ENCODE data around the gene DRG2. TPM values are rescaled to one million over a fixed set of nuclear protein-coding genes. Genes with fewer than 3 reads are reported as not detected.

DRG2 gene, protein sequence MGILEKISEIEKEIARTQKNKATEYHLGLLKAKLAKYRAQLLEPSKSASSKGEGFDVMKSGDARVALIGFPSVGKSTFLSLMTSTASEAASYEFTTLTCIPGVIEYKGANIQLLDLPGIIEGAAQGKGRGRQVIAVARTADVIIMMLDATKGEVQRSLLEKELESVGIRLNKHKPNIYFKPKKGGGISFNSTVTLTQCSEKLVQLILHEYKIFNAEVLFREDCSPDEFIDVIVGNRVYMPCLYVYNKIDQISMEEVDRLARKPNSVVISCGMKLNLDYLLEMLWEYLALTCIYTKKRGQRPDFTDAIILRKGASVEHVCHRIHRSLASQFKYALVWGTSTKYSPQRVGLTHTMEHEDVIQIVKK
- total RNA-seq (2014; rRNA removed; shearing (Covaris generic)), result 43.7 and 46.0 TPM in 2 replicates

DNA sequence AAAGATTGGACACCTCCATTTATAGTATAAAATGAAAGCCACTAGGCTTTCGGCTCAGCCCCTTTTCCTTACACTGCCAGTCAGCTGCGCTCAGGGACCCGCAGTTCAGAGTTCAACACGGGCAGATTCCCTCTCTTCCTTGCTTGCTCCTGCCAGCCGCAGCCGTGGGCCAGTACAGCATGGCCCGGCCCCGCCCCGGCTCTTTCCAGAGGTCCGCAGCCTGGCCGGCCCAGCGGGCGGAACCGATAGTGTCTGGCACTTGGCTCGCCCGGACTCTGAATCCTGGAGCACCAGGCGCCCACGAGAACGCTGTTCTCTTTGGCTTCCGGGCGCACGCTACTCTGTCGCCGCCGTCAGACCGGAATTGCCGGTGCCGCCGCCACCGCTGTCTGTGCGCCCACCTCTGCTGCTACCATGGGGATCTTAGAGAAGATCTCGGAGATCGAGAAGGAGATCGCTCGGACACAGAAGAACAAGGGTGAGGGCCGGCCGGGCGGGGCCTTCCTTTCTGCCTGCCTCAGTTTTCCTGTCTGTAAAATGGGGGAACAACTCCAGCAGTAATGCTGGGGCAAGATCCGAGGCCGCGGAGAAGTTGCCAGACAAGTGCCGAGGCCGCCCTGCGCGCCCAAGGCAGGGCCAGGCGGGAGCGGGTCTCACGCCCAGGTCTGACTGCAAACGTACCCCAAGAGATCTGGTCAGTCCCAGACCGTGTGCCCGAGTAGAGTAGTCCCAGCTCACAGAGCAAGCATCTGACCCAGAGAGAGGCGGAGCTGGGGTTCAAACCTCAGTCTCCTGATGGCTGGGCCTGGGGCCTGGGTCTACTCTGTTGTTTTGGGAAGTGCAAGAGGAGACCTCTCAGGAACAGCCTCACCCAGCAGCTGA lies at the start of gene DRG2:
TSS of gene DRG2 (plus strand) at position 339 of the 882 bp plus-strand sequence. CDS start at position 415, 76 bp downstream.
- DNase-seq (ENCODE audit: low spot score), result peak; percentile 87

DNA sequence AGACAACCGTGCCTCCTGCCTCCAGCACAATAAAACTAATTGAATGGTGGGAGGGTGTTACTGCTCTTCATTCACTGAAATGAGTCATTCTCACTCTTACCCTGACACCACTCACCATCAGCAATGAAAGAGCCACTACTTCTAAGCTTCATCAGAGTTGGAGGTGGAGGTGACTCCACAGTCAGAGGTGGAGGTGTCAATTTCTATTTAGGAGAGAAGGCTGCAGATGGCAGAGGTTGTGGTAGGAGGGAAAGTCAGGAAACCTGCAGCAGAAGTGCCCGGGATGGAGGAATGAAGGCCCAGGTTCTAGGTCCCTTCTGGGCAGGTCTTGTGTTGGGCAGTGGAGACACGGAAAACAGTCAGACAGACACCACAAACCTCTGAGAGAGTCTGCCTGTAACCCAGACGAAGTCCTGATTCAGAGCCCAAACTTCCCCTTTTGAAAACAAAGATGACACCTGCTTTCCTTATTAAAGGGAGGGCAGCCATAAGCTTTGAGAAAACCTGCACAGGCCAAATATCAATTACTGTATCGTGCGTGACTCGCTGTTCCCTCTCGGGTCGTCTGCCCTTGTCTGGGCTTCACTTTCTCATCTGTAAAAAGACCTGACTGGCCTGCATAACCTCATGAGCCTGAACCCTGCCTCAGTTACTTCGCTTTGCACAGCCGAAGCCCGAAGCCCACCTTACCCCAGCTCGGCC lies 49.4 kb upstream of the DRG2 start:
- peak; percentile 9 for DNase-seq (ENCODE audit: low spot score)

DNA sequence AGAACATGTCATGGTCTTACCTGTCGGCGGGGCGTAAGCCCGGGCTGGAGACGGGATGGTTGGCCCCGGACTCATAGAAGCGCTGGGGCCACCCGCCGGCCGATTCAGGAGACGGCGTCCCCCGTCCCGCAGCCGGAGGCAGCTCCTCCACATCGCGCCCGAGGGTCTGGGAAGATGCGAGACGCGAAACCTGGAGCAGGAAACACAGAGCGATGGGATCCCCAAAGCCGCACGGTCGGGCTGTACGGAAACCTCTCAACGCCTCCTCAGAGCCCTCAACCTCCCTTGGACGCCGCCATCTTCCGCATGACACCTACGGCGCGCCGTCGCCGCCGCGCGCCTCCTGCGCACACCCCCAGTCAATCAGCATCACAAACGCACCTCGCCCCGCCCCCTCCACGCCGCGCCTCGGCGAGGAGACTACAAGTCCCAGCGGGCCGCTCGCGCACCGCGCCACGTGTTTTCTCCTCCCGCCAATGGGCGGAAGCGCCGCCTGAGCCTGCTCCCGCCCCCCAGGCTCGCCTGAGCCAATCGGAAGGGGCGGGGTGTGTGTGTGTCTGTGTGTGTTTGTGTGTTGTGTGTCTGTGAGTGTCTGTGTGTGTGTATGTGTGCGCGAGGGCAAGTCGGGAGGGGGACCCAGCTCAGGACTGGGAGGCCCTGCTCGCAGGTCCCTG lies 48.8 kb upstream of the DRG2 start, which contains the start of the genes ATPAF2 and GID4:
TSS of gene ATPAF2 (minus strand) at position 308 of the 674 bp plus-strand sequence. CDS start at position 153, 155 bp downstream.
TSS of gene GID4 (plus strand) at position 548 of the 674 bp plus-strand sequence. CDS start at position 605, 57 bp downstream.
- DNase-seq (ENCODE audit: low spot score), result peak; percentile 96

DNA sequence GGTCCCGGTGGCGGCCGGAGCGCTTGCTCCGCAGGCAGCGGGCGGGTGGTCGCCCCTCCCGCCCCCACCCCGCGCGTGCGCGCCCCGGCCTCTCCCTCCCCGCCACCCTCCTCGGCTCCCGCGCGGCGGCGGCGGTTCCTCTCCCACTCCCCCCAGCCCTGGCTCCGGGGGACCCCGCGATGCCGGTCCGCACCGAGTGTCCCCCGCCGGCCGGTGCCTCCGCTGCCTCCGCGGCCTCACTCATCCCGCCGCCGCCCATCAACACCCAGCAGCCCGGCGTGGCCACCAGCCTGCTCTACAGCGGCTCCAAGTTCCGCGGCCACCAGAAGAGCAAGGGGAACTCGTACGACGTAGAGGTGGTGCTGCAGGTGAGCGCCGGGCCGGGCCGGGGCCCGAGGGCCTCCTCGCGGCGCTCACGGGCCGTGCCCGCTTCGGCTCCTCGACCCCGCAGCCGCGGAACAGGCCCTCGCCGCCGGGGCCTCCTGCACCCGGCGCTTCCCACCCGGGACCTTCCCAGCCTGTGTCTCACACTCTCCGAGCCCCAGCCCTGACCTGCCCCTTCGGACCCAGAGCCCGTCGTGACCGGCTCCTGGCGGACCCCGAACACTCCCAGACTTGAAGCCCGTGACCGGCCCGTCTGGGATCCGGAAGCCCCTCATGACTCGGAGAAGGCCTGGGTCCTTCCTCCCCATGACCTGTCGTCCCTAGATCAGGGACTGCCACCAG lies 48.0 kb upstream of the DRG2 start:
- peak; percentile 29 for DNase-seq (ENCODE audit: low spot score)

DNA sequence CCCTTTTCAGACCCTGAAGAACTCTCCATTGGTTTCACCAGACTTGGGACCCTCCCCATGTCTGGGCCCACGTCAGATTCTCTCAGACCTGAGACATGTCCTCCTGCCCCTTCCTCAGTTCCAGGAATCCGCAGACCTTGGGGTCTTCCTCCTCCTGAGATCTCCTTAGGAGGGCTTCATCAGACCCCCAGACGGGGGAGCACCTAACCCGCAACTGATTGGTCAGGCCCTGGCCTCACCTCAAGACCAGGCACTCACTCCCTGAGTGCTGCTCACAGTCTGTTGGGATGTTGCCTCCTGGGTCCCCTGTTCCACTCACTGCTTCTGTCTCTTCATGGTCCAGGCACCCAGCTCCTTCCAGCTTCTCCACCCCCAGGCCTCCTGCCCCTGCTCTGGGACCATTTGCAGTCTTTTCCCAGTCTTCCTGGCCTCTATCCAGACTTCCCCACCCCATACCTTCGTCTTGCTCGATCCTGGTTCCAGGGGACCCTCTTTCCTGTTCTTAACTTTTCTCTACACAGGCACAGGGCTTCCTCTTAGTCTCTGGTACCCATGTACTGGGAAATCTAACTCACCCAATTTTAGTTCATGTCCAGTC lies 47.4 kb upstream of the DRG2 start:
- no peak for DNase-seq (ENCODE audit: low spot score)

DNA sequence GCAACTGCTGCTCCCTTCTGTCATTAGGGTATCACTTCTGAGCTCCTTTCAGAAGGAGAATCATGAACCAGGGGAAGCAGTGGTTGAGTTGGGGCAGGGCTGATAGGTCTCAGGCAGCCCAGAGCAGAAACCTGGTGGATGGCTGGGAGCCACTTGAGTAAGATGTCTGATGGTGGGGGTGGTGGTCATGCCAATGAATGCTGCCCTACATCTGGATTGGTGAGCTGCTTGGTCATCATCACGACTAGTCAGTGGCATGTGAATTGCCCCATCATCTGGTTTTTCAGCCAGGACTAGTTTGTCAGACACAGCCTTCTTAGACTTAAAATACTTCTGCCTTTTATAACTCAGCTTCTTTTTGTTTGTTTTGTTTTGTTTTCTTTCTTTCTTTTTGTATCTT lies 46.0 kb upstream of the DRG2 start:
- DNase-seq (ENCODE audit: low spot score), result no peak

DNA sequence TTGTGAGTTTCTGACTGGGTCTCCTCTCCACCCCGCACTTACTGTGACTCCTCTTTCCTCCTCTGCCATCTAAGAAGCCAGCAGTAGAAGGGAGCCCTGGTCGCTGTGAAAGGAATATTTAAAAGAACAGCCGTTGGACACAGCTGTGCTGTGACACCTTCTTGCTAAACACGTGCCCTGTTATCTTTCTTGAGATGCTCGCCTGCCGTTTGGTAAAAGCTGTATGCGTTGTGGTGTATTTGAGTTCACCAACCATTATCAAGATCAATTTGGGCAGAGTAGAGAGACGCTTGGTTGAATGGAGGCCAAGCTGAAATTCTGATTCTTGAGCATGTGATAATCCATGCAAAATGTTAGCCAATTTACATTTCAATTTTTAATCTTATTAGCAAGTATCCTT lies 44.8 kb upstream of the DRG2 start:
- no peak for DNase-seq (ENCODE audit: low spot score)

DNA sequence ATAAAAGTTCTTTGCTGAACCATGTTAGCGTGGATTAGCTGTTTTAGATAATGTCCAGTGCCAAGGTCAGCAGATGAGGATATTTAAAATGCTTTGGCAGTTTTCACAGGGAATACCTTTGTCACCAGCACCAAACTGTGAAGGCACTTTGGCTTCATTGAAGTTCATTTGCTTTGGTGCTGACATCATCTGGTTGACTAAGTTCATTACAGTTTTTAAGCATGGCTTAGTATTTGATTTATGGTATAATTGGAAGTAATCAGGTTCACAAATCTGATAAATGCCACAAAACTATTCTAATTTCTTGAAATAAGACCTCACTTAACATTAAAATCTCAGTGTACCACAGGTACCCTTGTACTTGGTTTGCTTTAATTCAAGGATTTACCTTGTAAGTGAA lies 44.3 kb upstream of the DRG2 start:
- peak; percentile 26 for DNase-seq (ENCODE audit: low spot score)

DNA sequence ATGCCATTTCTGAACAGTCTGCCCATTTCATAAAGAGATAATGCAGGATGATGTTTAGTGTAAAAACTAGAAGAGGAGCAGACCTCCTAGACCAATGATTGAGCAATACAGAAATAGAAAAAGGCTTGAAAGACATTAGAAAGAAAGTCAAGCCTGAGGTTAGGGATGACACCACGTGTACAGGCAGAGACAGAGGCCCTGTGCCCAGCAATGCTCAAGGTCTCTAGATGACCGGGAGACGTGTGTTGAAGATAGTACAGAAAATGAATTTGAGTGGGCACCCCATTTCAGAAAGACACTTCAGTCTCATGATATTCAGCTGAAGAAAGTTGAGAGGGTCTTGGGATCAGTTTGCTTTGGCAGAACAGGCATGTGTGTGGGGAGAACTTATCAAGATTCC lies 43.1 kb upstream of the DRG2 start:
- DNase-seq (ENCODE audit: low spot score), result no peak

DNA sequence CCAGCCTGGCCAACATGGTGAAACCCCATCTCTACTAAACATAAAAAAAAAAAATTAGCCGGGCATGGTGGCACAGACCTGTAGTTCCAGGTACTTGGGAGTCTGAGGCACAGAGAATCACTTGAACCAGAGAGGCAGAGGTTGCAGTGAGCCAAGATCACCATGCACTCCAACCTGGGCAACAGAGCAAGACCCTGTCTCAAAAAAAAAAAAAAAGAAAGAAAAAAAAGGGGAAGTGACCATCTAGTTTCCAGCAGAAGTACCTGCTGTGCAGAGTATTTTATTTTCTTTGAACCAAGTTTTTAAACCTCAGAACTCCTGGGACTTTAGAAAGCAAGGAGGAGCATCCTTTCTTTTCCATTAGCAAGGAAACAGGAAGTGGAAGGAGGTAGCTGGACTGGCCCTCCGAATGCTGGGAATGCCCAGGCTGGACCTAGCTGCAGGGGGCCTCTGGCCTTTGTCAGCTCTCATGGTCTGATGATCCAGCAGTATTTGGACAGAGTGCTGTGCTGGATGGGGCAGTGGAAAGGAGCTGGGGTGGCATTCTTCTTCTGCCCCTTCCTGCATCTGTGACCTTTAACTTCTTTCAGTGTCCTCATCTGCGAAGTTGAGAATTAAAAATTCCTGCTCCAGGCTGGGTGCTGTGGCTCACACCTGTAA lies 41.9 kb upstream of the DRG2 start:
- DNase-seq (ENCODE audit: low spot score), result no peak

DNA sequence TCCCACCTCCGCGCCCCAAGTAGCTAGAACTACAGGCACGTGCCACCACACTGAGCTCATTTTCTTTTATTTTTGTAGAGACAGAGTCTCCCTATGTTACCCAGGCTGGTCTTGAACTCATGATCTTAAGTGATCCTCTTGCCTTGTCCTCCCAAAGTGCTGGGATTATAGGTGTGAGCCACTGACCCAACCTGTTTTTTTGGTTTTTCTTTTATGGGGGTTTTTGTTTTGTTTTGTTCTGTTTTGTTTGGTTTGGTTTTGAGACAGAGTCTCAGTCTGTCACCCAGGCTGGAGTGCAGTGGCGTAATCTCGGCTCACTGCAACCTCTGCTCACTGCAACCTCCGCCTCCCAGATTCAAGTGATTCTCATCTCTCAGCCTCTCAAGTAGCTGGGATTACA lies 32.2 kb upstream of the DRG2 start:
- DNase-seq (ENCODE audit: low spot score), result no peak

DNA sequence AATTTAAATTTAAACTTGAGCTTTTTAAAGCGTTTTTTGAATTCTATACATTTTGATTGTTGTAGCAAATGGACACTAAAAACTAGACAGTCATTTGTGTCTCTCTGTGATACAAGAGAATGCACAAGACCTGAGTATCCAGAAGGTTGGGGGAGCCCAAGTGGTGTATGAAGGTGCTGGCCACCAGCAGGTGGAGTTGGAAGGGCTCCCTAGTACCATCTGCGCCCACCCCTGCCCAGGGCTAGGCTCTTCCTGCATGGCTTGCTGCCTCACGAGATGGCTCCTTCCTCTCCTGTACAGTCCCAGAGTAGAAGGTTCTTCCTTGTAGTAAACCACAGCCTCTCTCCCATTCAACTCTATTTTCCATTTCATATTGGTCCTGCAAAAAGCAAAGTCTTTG lies 31.5 kb upstream of the DRG2 start:
- DNase-seq (ENCODE audit: low spot score), result no peak

DNA sequence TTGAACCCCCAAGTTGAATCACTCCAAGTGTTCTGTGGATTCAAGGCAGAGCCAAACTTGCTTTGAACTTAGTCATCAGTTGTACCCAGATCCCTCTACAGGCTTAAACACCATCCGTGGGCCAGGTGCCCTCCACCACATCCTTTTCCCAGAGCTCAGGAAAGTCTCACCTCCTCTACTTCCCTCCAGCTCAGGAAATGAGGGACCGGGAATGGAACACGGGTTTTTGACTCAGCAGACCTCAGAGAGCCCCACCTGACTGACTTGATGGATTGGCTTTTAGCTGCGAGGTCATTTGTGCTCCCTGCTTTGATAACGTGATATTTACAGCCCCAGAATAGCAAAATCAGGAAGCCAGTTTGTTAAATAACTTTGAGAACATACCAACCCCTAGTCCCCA lies 28.5 kb upstream of the DRG2 start:
- DNase-seq (ENCODE audit: low spot score), result no peak

DNA sequence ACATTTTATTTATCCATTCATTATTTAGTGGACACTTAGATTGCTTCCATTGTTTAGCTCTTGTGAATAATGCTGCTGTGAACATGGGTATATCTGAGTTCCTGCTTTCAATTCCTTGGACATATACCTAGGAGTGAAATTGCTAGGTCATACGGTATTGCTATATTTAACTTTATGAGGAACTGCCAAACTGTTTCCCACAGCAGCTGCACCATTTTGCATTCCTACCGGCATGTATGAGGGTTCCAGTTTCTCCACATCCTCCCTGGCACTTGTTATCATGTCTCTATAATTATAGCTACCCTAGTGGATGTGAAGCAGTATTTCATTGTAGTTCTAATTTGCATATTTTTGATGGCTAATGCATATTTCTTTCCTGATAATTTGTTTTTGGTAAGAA lies 23.7 kb upstream of the DRG2 start:
- no peak for DNase-seq (ENCODE audit: low spot score)

DNA sequence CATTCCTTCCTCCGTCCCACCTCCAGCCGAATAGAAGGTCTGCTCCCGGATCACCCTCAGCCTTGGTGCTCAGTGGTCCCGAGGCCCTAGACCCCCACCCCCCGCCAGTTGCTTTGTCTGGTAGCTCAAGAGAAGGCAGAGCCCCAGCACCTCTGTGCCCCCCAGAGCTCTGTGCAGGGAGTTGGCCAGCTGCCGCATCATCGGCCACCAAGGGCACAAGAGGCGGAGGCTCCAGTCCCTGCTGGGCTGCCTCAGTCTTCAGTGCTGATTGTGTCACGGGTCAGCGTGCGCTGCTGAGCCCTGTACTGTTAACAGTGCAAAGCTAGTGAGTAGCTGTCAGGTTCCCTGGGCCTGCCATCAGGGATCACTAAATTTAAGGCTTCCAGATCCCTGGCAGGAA lies 22.2 kb upstream of the DRG2 start:
- no peak for DNase-seq (ENCODE audit: low spot score)

DNA sequence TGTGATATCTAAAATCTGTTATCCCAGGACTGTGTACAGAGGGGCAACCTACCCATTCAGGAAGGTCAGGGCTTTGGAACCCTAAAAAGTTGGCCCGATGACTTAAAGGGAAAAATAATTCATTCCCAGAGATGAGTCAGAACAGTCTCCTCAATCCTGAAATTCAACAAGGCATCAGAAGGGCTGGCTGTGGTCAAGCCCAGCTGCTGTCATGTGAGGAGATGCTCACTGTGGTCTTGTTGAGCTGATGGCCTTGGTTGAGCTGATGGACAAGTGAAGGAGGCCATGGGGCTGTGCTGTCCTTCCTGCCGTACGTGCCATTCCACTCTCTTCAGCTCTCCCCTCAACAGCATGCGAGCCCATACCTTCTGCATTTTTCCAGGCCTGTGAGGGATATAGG lies 20.9 kb upstream of the DRG2 start:
- no peak for DNase-seq (ENCODE audit: low spot score)

DNA sequence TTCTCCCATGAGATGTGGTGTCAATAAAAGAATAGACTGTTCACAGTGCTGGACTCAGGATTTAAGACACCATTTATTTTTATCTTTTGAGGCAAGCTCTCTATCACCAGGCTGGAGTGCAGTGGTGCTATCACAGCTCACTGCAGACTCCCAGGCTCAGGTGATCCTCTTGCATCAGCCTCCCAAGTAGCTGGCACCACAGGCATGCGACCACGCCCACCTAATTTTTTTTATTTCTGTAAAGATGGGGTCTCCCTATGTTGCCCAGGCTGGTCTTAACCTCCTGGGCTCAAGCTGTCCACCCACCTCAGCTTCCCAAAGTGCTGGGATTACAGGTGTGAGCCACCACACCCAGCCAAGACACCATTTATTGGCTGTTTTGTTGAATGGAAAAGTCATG lies 18.6 kb upstream of the DRG2 start:
- no peak for DNase-seq (ENCODE audit: low spot score)

DNA sequence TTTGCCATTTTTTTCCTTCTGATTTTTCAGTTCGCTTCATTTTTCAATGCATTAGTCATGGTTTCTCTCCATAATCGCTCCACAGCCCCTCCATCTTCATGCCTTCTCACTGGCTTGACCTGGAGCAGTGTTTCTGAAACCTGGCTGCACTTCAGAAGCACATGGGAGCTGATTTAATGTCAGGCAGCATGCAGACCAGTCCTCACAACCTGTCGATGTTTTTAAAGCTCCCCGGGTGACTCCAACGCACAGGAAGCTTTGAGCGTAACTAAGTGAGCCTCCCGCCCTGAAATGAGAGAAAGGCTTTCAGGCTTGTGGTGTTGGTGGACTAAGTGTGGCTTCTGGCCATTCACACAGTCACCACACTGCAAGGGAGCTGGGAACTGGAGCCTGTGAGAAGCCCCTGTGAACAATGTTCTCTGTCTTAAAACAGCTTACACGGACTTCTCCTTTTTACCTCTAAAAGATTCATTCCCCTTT lies 16.8 kb upstream of the DRG2 start:
- no peak for DNase-seq (ENCODE audit: low spot score)

DNA sequence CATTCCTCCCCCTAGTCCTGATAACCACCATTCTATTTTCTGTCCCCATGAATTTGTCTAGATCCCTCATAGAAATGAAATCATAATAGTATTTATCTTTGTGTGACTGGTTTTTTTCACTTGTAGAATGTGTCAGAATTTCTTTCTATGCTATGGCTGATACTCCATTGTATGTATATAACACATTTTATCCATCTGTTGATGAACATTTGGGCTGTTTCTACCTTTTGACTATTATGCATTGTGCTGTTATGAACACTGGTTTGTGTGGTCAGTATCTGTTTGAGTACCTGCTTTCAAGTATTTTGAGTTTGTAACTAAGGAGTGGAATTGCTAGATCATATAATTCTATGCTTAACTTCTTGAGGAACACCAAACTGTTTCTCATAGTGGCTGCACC lies 16.0 kb upstream of the DRG2 start:
- DNase-seq (ENCODE audit: low spot score), result no peak
